GM23248 (cell line): Measurements from ENCODE around the gene EFCAB5.
"Not testable (repeated sequence)": the region's sequence is repeated elsewhere in the genome, so short reads cannot be mapped to it uniquely, and the experiment has no call there.

Experiments
- EZH2 ChIP-seq: fragments of 200-600 bp; sonication (generic); IDR thresholded peaks from 2 replicates; pipeline ENCODE4 v1.6.1; 2018; ENCODE audit warnings: antibody characterized with exemption, mild to moderate bottlenecking; ENCODE audit not compliant: insufficient read depth, poor library complexity, severe bottlenecking
- EZH2phosphoT487 ChIP-seq: fragments of 200-600 bp; sonication (generic); IDR thresholded peaks from 2 replicates; pipeline ENCODE4 v1.6.1; 2018; ENCODE audit warnings: antibody characterized with exemption, moderate library complexity, mild to moderate bottlenecking, low read depth; ENCODE audit not compliant: insufficient read depth

DNA sequence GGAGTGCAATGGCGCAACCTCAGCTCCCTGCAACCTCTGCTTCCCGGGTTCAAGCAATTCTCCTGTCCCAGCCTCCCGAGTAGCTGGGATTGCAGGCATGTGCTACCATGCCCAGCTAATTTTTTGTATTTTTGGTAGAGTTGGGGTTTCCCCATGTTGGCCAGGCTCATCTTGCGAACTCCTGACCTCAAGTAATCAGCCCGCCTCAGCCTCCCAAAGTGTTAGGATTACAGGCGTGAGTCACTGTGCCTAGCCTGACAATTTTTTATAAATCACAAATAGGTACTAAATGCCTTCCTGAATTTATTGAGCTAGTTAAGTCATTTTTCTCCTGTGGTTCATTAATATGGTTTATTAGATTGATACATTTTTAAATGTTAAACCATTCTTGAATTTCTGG is 206.4 kb downstream of the EFCAB5 start:
- TF ChIP-seq EZH2, EZH2phosphoT487: not testable (repeated sequence)
